HG03103 (cell line): ENCODE measurements around the gene RECQL5.

Source experiments
- ATAC-seq: cut with Tn5 transposase; IDR thresholded peaks from one replicate; pipeline ENCODE4 v1.9.1; 2021; ENCODE audit warnings: low read depth; ENCODE audit not compliant: unreplicated experiment

RECQL5 gene

GRCh38 chr17:75689441-75689873 lies 22.5 kb upstream of the RECQL5 start:
- ATAC-seq, result no peak

DNA sequence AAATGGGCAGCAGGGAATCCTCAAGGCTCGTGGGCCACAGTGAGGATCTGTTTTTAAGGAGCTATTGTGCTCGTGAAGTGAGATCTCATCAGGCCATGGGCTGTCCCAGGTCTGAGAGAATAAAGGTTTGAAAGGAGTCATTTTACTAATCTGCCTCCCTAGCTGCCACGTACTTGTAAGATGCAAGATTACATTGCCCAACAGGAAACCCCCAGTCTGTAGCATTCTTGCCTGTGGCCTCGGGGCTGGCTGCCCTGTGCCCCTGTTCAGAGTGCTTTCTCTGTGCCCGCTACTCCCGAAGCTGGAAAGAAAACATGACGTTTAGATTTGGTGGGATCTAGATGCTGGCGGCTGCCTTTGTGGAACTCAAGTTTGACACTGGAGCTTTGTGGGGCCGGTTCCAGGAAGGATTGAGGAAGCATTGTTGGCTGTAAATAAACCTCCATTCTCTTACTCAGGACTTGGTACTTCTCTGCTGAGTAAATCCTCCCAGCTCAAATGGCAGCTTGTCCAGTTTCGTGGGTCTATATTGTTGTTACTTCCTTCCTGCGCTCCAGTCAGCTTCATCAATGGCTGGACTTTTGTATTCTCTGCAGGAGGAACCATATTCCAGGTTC lies 21.4 kb upstream of the RECQL5 start:
- ATAC-seq, result no peak

GRCh38 chr17:75685499-75685898 lies 18.5 kb upstream of the RECQL5 start:
- no peak for ATAC-seq

GRCh38 chr17:75684924-75685323 lies 18.0 kb upstream of the RECQL5 start:
- ATAC-seq, result no peak

- ATAC-seq, result no peak
Measured at GRCh38 chr17:75684249-75684648, 17.3 kb upstream of the RECQL5 start.

- ATAC-seq, result no peak
Measured at GRCh38 chr17:75683583-75683982, 16.6 kb upstream of the RECQL5 start.

- ATAC-seq, result no peak
Measured at GRCh38 chr17:75681289-75681688, 14.3 kb upstream of the RECQL5 start.

- no peak for ATAC-seq
Measured at GRCh38 chr17:75680431-75680830, 13.5 kb upstream of the RECQL5 start.

- no peak for ATAC-seq
Measured at GRCh38 chr17:75679706-75680211, 12.8 kb upstream of the RECQL5 start.

- no peak for ATAC-seq
Measured at GRCh38 chr17:75676461-75676860, 9.5 kb upstream of the RECQL5 start.

DNA sequence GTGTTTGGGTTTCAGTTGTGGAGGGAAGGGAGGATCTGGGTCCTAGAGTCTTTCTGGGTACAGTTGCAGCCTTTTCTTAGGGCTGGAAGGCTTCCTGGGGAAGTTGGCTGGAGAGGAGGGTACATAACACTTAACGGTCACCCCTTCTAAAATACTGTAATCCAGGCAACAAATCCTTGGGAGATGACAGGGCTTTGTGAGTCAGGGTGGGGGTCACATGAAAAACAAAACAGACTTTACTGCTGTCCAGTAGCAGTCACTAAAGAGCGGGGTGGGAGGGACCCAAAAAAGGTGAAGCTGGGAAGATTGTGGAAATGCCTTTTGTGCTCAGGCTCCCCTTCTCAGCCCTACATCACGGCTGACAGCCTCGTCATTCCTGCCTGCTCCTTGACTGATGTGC lies 6.5 kb upstream of the RECQL5 start:
- no peak for ATAC-seq

DNA sequence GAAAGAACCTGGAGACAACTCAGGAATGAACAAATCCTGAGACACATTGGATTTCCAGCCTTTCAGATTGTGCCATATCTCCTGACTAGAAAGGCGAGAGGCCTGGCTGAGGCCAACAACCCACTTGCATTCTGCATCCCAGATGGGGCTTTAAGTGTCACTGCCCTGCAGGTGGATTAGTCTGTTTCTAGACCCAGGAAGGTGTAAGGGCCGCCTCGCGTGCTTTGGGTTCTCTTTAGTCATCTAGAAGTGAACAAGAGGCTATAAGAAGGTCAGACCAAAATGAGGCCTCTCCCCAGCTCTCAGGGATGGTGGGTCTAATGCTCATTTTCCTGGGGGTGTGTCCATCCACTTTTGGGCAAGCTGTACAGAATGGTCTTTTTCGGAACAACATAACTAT lies 5.1 kb upstream of the RECQL5 start:
- no peak for ATAC-seq

DNA sequence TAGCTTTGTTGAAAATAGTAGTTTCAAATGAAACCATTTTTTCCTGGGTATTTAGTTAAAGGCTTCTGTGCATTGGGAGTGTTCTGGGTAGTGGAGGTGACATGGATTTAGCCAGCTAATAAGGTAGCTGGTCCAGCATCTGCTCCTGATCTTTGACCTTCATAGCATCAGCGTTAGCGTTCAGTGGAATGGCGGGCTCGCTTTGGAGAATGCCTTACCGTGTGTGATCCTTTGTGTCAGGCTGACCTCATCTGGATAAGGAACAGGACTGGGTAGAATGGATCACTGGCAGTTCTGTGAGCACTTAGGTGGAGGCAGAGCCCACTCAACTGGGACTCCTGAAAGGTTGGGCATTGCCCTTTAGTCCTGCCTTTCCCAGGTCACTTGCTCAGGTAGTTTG lies 3.9 kb upstream of the RECQL5 start:
- ATAC-seq, result no peak

DNA sequence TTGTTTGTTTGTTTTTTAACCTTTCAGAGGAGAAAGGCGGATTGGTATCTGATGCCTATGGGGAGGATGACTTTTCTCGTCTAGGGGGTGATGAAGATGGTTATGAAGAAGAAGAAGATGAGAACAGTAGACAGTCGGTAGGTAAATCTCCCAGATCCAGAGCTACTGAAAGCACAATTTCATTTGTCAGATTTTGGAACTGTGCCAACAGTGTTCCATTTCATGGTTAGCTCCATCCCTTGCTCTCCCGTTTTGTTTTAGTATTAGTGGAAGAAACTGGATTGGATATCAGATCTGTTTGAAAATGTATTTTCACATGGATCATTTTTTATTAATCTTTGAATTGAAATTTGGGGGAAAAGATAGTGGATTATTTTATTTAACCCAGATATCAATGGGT lies 1.5 kb upstream of the RECQL5 start:
- ATAC-seq, result no peak

GRCh38 chr17:75667825-75668224 lies 871 bp upstream of the RECQL5 start:
- no peak for ATAC-seq

DNA sequence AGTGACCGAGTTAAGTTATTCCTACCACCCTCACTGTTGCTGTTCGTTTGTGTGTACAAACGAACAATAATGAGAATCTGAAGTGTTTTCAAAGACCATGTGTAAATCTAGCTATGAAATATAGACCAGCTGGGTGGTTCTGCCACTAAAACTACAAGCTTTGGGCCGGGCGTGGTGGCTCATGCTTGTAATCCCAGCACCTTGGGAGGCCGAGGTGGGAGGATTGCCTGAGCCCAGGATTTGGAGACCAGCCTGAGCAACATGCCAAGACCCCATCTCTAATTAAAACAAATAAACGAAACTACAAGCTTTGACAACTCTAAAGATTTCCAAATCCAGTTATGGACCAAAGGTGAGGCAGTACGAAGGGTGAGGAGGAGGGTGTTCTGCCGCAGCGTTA lies 973 bp downstream of the RECQL5 start:
- ATAC-seq, result no peak

DNA sequence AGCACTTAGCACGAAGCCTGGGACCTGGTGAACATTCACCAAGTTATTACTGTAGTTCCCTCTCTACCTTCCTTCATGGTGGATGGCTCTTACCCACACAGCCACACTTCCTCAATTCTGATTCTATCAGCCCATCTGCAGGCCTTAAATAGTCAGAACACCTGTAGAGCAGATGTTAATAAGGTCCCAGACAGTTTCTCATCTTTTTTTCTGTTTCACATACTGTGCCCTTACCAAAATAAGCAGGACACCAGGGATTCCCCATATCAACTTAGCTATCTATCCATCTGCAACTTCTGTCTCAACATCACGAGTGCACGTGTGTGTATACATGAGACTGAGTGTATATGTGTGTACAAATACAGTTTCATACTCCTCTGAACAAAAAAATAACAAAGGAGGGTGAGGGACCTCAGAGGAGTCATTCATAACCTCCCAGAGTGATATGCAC lies 2.8 kb downstream of the RECQL5 start:
- peak; percentile 60 for ATAC-seq

DNA sequence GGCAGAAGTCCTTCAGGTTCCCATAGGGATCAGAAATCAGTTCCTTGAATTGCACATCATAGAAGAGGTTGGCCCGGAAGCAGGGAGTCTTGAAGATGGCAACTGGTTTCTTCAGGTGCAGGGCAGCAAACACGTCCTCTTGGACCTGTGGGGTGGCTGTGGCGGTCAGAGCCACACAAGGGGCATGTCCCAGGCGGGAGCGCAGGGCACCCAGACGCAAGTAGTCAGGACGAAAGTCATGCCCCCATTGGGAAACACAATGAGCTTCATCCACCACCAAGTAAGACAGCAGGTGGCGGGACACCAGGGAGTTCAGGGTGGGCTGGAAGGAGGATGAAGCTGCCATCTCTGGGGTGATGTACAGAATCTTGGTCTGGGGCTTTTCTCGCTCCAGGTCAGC lies 4.4 kb downstream of the RECQL5 start:
- no peak for ATAC-seq

GRCh38 chr17:75661531-75661930 lies 5.4 kb downstream of the RECQL5 start:
- ATAC-seq, result no peak

GRCh38 chr17:75658237-75658636 lies 8.7 kb downstream of the RECQL5 start:
- no peak for ATAC-seq

DNA sequence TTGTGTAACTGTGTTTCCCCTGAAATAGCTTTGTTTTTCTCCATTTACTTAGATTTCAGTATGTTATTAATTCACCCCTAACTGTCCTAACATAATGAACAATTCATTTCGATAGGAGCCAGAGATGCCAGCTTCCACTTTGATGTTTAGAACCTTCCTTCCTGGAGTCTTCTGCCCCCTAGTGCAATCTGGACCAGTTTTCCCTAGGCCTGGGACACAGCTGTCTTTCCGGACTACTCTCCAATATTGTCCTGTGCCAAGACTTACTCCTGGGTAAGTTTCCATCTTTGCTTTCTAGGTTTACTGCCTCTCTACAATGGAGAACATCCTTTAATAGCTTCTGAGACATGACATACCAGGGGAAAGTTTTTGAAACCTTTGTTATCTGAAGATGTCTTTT lies 12.8 kb downstream of the RECQL5 start:
- ATAC-seq, result no peak

DNA sequence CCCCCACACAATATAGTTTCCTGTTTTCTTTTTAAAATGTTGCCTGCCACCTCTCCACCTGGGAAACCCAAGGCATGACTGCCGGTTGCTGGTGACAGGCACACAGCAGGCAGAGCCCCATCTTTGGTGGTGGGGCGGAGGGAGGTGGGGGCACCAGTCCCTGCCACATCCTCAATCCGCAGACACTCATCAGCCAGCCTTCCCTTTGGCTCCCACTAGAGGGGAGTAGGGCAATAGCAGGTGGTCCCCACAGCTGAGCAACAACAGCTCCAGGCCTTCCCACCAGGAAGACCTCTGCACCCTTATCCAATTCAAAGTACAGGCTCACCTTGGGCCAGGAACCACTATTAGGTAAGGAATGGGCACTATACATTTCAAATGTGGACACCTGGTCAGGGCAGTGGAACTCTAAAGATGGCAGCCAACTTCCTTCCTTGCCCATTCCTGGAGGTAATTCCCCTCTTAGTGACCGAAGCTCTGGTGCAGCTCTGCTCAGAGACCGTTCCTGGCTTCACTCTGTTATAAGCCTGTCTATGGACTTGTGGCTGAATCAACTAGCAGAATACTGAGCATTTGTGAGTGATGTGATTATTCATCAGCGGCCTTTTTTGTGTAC lies 13.9 kb downstream of the RECQL5 start:
- ATAC-seq, result no peak
